T47D (cell line): Measurements from ENCODE around the gene RSPH6A.

Source experiments
- DNase-seq, 2 experiments: peaks; one replicate each; pipeline versions ENCODE4 v3.0.0 to v3.0.0-alpha.2; 2011 to 2012; ENCODE audit warnings: low read depth in 1 of 2, low spot score in 1 of 2
- JUND ChIP-seq: IDR thresholded peaks from 2 replicates; pipeline ENCODE4 v1.6.1; 2012; ENCODE audit warnings: low read depth
- in situ Hi-C: cut with HindIII; loops from 2 replicates; pipeline ENCODE4 v1.10.0; 2016; ENCODE audit warnings: low sequenced_read_pairs, low pct_unique_long_range_greater_than_20kb

The RSPH6A gene

GRCh38 chr19:45779231-45780145, 35.6 kb downstream of the RSPH6A start:
- TF ChIP-seq JUND: no peak
- peak; percentile 83 to 94 for DNase-seq
- in situ Hi-C loops: no loop called here

GRCh38 chr19:45778010-45778661, 37.0 kb downstream of the RSPH6A start:
- in situ Hi-C loops: no loop called here
- DNase-seq: no peak
- TF ChIP-seq JUND: no peak

GRCh38 chr19:45777395-45777961, 37.6 kb downstream of the RSPH6A start:
- DNase-seq: no peak
- in situ Hi-C loops: no loop called here
- TF ChIP-seq JUND: no peak

- no peak for TF ChIP-seq JUND
- DNase-seq: peak in 1 of 2 experiments; percentile 35
- in situ Hi-C loops: no loop called here
Measured at GRCh38 chr19:45774765-45775164, 40.3 kb downstream of the RSPH6A start.

- in situ Hi-C loops: no loop called here
- no peak for TF ChIP-seq JUND
- no peak for DNase-seq
Measured at GRCh38 chr19:45773384-45773783, 41.7 kb downstream of the RSPH6A start.

- TF ChIP-seq JUND: no peak
- DNase-seq: no peak
- in situ Hi-C loops: no loop called here
Measured at GRCh38 chr19:45772912-45773311, 42.2 kb downstream of the RSPH6A start.

GRCh38 chr19:45772130-45772840, 42.8 kb downstream of the RSPH6A start:
- no peak for TF ChIP-seq JUND
- in situ Hi-C loops: no loop called here
- DNase-seq: no peak

- TF ChIP-seq JUND: no peak
- in situ Hi-C loops: no loop called here
- no peak for DNase-seq
Measured at GRCh38 chr19:45771311-45771933, 43.7 kb downstream of the RSPH6A start.

- peak; percentile 94 to 98 for DNase-seq
- no peak for TF ChIP-seq JUND
Measured at GRCh38 chr19:45770192-45771101, 44.7 kb downstream of the RSPH6A start.

GRCh38 chr19:45769821-45770191, 45.3 kb downstream of the RSPH6A start:
- in situ Hi-C loops: no loop called here
- DNase-seq: peak in 1 of 2 experiments; percentile 54
- TF ChIP-seq JUND: no peak

More at GRCh38 chr19:45770192-45771101, 44.7 kb downstream of the RSPH6A start:
- in situ Hi-C loops: no loop called here
